Measurements from ENCODE around the gene HDAC4. TPM values are rescaled to one million over a fixed set of nuclear protein-coding genes. Genes with fewer than 3 reads are reported as not detected.

The HDAC4 gene
- total and polyA plus RNA-seq, 5 donors, result 7.8 to 29.1 (median 22.5) TPM

DNA sequence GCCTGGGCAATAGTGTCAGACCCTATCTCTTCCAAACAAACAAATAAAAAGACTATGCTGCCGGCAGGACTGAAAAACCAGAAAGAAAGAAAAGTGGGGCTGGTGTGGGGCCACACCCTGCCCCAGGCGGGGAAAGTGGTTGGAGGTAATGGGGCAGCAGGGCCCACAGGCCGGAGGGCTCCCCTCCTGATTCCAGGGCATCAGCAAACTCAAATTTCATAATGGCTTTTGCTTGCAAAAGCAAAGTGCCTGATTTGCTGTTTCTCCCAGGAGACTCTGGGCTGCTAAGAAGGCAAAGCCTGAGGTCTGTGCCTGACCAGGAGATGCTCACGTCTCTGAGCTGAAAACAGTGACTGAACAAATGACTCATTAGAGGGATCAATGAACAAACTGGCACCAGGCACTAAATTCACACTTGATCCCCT is 121.9 kb downstream of the HDAC4 start:
- intact Hi-C loops (cut with DNase I), result no loop called here
- ATAC-seq (no peak), DNase-seq (peak in 2 of 3 donors; percentile 18 to 31)
- Histone ChIP-seq H3K27me3 (ENCODE audit: control insufficient read depth, insufficient read depth) (no peaks in the 10 kb centered on the region), H3K4me3 (ENCODE audit: low read length) (no peak overlapping the region), H3K4me1 (ENCODE audit: control insufficient read depth, insufficient read depth, low read length) (peaks cover 13% of the 10 kb centered on the region), H3K9me3 (ENCODE audit: control insufficient read depth, low read length) (no peaks in the 10 kb centered on the region), H3K27ac (ENCODE audit: low read length) (no peak overlapping the region)
- 71% methylated on average over 4 of the region's 4 CpGs for whole genome bisulfite sequencing

DNA sequence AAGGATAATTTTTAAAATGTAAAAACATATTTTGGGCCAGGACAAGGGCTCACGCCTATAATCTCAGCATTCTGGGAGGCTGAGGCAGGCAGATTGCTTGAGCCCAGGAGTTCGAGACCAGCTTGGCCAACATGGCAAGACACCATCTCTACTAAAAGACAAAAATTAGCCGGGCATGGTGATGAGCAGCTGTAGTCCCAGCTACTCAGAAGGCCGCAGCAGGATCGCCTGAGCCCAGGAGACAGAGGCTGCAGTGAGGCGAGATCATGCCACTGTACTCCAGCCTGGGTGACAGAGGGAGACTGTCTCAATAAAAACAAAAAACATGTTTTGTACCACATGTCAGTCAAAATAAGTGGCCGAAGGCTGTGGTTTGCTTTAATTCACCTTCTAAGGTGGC is 122.5 kb downstream of the HDAC4 start:
- intact Hi-C loops (cut with DNase I), result no loop called here
- no peak overlapping the region for H3K27ac ChIP-seq (ENCODE audit: low read length)
- no peaks in the 10 kb centered on the region for H3K27me3 ChIP-seq (ENCODE audit: control insufficient read depth, insufficient read depth)
- DNase-seq (peak in 1 of 3 donors; percentile 16), ATAC-seq (no peak)
- H3K4me1 ChIP-seq (ENCODE audit: control insufficient read depth, insufficient read depth, low read length), result peaks cover 13% of the 10 kb centered on the region
- no peak overlapping the region for H3K4me3 ChIP-seq (ENCODE audit: low read length)
- no peaks in the 10 kb centered on the region for H3K9me3 ChIP-seq (ENCODE audit: control insufficient read depth, low read length)
- WGBS, result 94% methylated on average over 7 of the region's 7 CpGs

DNA sequence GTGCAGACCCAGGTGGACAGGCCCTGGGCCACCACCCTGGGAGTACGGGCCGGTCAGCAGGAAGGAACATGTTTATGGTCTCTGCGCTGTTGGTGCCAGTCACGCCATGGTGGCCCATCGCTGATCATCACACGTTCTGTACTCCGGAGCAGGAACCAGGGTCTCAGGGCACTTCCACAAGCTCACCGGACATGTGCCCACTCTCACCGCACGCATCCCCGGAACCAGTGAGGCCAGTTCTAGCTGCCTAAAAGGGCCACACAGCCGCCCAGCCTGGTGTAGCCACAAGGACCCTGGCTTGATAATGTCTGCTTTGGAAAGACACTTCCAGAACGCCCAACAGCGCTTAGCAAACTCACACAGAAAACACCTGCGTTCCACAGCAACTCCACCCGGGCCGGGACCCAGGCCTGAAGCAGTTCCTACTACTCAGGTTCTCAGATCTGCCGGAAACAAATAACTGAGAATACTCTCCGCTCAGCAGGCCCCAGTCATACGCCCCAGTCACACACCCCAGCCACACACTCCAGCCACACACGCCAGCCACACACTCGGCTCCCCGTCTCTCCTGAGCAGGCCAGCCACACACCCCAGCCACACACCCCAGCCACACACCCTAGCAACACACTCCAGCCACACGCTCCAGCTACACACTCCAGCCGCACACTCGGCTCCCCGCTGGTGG is 123.3 kb downstream of the HDAC4 start:
- Histone ChIP-seq H3K4me1 (ENCODE audit: control insufficient read depth, insufficient read depth, low read length) (peaks cover 13% of the 10 kb centered on the region), H3K27ac (ENCODE audit: low read length) (no peak overlapping the region), H3K9me3 (ENCODE audit: control insufficient read depth, low read length) (no peaks in the 10 kb centered on the region), H3K4me3 (ENCODE audit: low read length) (no peak overlapping the region), H3K27me3 (ENCODE audit: control insufficient read depth, insufficient read depth) (no peaks in the 10 kb centered on the region)
- intact Hi-C loops (cut with DNase I), result no loop called here
- no peak for ATAC-seq
- peak in 2 of 3 donors; percentile 8 to 34 for DNase-seq
- WGBS, result 96% methylated on average over 27 of the region's 27 CpGs

DNA sequence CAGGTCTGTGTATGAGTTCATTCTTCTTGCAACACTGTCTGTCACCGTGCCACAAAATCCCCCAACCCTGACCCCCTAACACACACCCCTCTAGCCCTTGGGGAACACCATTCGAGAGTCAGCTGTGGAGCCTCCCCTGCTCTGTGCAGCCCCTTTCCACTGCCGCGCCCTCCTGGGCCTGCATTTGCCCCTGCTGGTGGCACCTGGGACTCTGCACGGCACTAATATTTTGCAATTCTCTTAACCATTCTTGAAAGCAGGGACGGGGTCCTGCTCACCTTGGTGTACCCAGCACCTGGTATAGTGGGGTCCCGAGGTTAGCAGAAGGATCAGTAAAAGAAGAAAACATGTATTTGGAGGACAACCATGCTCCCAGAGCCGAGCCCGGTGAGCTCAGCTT is 124.0 kb downstream of the HDAC4 start:
- no peaks in the 10 kb centered on the region for H3K27me3 ChIP-seq (ENCODE audit: control insufficient read depth, insufficient read depth)
- no peaks in the 10 kb centered on the region for H3K9me3 ChIP-seq (ENCODE audit: control insufficient read depth, low read length)
- intact Hi-C loops (cut with DNase I), result no loop called here
- DNase-seq (peak in 1 of 3 donors; percentile 33), ATAC-seq (no peak)
- no peak overlapping the region for H3K27ac ChIP-seq (ENCODE audit: low read length)
- H3K4me3 ChIP-seq (ENCODE audit: low read length), result no peak overlapping the region
- 94% methylated on average over 9 of the region's 9 CpGs for WGBS
- peaks cover 13% of the 10 kb centered on the region for H3K4me1 ChIP-seq (ENCODE audit: control insufficient read depth, insufficient read depth, low read length)

DNA sequence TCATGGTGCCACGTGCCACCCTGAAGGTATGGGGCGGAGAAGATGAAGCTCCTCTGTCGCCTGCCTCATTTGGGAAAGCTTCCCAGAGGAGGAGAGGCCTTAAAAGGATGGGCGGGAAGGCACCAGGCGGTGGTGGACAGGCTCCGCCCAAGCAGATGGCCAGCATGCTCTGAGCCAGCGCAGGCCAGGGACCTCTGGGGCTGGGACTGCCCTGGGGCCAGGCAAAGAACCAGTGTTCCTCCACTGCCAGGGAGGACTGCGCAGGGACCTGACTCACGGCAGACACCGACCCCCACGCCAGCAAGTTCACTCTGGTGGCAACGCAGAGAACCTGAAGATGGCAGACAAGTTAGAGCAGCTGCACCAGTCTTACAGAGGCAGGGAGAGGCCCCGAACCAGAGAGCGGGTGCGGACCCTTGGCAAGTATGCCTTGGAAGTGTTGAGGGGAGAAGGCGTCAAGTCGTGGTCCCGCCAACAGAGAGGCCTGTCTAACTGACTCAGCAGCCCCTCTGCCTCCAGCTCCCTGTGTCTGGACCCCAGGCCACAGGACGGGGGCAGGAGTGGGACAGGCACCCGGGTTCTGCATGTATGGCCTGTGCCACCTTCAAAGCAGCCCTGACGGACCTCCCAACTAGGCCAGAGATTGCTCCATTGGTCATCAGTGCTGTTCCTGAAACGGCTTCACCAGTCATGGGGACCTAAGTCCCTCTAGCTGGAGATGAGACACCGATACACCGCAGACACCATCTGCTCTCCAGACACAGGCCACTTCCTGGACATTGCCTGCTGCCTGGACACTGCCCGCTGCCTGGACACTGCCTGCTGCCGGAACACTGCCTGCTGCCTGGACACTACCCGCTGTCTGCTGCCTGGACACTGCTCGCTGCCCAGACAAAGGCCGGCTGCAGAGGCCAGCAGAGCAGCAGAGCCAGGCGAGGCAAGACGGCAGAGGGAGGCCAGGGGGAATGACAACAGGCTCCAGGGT is 124.7 kb downstream of the HDAC4 start:
- DNase-seq (peak; percentile 88 to 92 (median 91)), ATAC-seq (peak; percentile 79 to 84)
- intact Hi-C loops (cut with DNase I), result no loop called here
- Histone ChIP-seq H3K4me1 (ENCODE audit: control insufficient read depth, insufficient read depth, low read length) (peaks cover 16% of the 10 kb centered on the region), H3K27me3 (ENCODE audit: control insufficient read depth, insufficient read depth) (no peaks in the 10 kb centered on the region), H3K9me3 (ENCODE audit: control insufficient read depth, low read length) (no peaks in the 10 kb centered on the region), H3K4me3 (ENCODE audit: low read length) (no peak overlapping the region), H3K27ac (ENCODE audit: low read length) (no peak overlapping the region)
- 69% methylated on average over 31 of the region's 31 CpGs for WGBS

DNA sequence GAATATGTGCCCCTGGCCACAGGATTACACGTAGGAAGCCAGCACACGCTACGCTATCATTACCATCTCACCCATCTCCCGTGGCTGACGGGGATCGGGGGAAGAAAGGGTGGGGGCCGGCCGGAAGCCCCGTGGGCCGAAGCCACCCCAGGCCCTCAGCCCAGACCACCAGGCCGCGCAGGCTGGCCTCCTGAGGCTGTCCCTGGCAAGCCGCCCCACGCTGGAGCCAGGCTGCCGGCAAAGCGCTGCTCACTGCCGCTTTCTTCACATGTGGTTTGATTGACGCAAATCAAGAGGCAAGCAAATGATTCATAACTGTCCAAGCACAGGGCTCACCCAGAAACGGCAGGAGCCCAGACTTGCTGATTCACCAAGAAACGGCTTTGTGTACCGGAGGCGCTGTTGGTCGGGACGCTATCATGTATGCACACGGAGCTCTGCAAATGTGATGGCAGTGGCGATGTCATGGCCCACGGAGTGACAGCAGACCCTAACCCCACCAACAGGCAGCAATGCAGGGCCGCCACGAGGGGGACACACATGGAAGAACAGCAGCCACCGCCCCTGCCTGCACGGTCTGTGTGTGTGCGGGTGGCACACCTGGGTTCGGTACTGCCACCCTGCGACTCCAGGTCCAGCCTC is 125.7 kb downstream of the HDAC4 start:
- Histone ChIP-seq H3K4me1 (ENCODE audit: control insufficient read depth, insufficient read depth, low read length) (peaks cover 16% of the 10 kb centered on the region), H3K27ac (ENCODE audit: low read length) (peak overlapping the region; percentile 69), H3K4me3 (ENCODE audit: low read length) (no peak overlapping the region), H3K9me3 (ENCODE audit: control insufficient read depth, low read length) (no peaks in the 10 kb centered on the region), H3K27me3 (ENCODE audit: control insufficient read depth, insufficient read depth) (no peaks in the 10 kb centered on the region)
- ATAC-seq (peak; percentile 77 to 86), DNase-seq (peak; percentile 90 to 91 (median 91))
- 38% methylated on average over 34 of the region's 34 CpGs for WGBS
- intact Hi-C loops (cut with DNase I), result no loop called here

DNA sequence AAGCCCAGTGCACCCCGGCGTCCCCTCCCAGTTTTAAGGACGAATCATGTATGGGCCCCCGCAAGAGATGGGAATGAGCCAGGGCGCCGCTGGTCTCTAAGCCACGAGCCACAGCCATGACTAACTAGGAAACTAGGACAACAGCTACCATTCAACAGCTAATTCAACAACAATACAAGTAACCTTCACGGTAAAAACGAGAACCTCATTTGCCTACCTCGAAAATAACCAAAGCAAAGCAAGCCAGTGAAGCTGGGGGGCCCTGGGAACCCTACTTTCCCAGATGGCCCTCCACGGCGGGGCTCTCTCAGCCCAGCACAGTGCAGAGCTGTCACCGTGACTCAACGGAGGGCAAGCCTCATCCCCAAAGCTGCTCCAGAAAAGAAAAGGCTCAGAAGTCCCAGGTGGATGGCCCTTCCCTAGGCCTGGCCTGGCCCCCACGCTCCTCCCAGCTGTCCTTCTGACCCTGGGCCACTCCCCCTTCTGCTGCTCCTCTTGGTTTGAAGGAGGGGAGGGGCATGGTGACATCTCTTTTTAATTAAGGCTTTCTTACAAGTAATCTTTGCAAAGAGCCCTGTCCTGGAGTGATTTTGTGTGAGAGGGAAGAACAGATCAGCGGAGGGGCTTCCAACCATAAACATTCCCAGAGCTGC is 126.3 kb downstream of the HDAC4 start:
- peaks cover 17% of the 10 kb centered on the region for H3K4me1 ChIP-seq (ENCODE audit: control insufficient read depth, insufficient read depth, low read length)
- 75% methylated on average over 16 of the region's 16 CpGs for WGBS
- DNase-seq (peak in 2 of 3 donors; percentile 63 to 77), ATAC-seq (peak; percentile 51 to 53)
- intact Hi-C loops (cut with DNase I), result no loop called here
- H3K9me3 ChIP-seq (ENCODE audit: control insufficient read depth, low read length), result no peaks in the 10 kb centered on the region
- H3K27me3 ChIP-seq (ENCODE audit: control insufficient read depth, insufficient read depth), result no peaks in the 10 kb centered on the region
- H3K27ac ChIP-seq (ENCODE audit: low read length), result peak overlapping the region; percentile 39
- H3K4me3 ChIP-seq (ENCODE audit: low read length), result no peak overlapping the region

DNA sequence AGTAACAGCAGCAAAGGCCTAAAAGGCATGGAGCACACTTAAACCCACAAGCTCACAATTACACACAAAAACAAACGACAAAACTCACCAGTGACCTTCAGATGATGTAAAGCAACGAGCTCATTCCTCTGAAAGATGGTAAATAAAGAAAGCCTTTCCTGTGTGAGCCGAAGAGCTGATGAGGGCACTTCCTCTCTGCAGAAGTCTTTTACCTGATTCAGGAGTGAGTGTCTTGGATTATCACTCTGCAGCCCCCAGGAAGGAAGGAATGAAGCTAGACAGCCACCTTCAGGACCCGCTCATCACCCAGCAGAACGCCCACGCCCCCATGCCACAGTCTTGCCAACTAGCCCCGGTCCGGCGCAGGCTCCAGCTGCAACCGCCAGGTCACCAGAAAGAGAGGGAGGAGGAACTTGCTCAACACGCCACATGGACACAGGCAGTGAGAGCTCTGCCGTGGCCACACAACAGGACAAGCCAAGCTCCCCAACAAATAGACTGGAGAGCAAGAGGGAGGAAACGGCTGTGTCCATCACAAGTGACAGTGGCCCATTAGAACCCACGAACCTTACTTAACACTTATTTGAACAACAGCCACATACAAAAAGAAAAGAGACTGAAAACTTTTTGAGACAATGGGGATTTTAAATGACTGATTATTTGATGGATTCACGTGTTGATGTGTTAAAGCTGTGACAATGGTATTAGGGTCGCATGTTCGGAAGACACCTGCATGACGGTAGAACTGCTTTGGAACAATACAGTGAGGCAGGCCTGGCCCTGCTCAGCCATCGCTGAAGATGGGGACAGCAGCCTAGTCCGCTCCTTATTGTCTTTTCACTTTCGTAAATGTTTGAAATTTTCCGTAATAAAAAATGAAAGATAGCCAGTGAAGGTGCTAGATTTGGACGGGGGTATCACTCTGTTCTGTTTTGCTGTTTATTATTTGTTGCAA is 127.3 kb downstream of the HDAC4 start:
- no peak overlapping the region for H3K27ac ChIP-seq (ENCODE audit: low read length)
- 85% methylated on average over 23 of the region's 23 CpGs for WGBS
- no peak overlapping the region for H3K4me3 ChIP-seq (ENCODE audit: low read length)
- ATAC-seq (no peak), DNase-seq (peak in 2 of 3 donors; percentile 26 to 60)
- peaks cover 18% of the 10 kb centered on the region for H3K4me1 ChIP-seq (ENCODE audit: control insufficient read depth, insufficient read depth, low read length)
- intact Hi-C loops (cut with DNase I), result no loop called here
- H3K27me3 ChIP-seq (ENCODE audit: control insufficient read depth, insufficient read depth), result no peaks in the 10 kb centered on the region
- no peaks in the 10 kb centered on the region for H3K9me3 ChIP-seq (ENCODE audit: control insufficient read depth, low read length)

DNA sequence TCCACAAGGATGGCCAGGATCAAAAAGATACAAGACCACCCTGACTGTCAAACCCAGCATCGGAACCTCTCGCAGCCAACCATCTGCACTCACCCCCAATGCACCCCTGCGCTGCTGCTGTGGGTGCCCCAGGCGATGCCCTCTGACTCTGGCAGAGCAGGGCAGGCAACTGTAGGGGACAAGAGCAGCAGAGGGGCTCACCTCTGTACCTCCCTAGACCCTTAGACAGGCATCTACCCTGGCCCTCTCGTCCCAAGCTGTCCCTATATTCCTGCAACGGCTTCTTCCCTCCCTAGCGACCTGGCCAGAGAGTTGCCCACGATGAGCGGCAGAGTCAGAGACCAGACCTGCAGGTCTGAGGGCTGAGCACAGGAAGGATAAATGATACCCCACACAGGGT is 128.2 kb downstream of the HDAC4 start:
- no peak overlapping the region for H3K27ac ChIP-seq (ENCODE audit: low read length)
- no peaks in the 10 kb centered on the region for H3K27me3 ChIP-seq (ENCODE audit: control insufficient read depth, insufficient read depth)
- H3K4me1 ChIP-seq (ENCODE audit: control insufficient read depth, insufficient read depth, low read length), result peaks cover 21% of the 10 kb centered on the region
- 97% methylated on average over 9 of the region's 9 CpGs for WGBS
- DNase-seq, result peak in 1 of 3 donors; percentile 6
- H3K9me3 ChIP-seq (ENCODE audit: control insufficient read depth, low read length), result no peaks in the 10 kb centered on the region
- intact Hi-C loops (cut with DNase I), result no loop called here
- H3K4me3 ChIP-seq (ENCODE audit: low read length), result no peak overlapping the region
- no peak for ATAC-seq

DNA sequence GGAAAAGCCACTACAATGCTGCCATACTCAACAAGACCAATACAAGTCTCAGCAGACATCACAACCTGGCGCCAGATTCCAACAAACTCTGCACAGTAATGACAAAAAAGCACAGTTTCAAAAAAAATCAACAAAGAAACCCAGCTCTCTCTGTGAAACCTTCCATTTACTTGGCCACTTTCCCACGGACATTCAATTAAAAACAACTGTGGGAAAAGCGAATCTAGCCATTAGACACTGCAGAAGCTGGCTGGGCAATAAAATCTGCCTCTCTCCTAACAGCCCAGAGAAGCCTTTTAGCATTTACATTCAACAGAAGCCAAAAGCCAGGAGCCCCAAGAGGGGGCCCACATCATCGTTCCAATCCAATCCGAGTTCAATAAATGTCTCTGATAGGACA is 128.9 kb downstream of the HDAC4 start:
- intact Hi-C loops (cut with DNase I), result no loop called here
- Histone ChIP-seq H3K27ac (ENCODE audit: low read length) (no peak overlapping the region), H3K9me3 (ENCODE audit: control insufficient read depth, low read length) (no peaks in the 10 kb centered on the region), H3K27me3 (ENCODE audit: control insufficient read depth, insufficient read depth) (no peaks in the 10 kb centered on the region), H3K4me3 (ENCODE audit: low read length) (no peak overlapping the region), H3K4me1 (ENCODE audit: control insufficient read depth, insufficient read depth, low read length) (peaks cover 25% of the 10 kb centered on the region)
- 55% methylated on average over 5 of the region's 5 CpGs for WGBS
- DNase-seq (no peak), ATAC-seq (no peak)

Measured in right cardiac atrium (tissue), 5 donors.